HG03378 (cell line): ENCODE data around the gene AFAP1.
"Not testable (repeated sequence)": the region's sequence is repeated elsewhere in the genome, so short reads cannot be mapped to it uniquely, and the experiment has no call there.

Source experiments
- ATAC-seq: cut with Tn5 transposase; IDR thresholded peaks from one replicate; pipeline ENCODE4 v1.9.1; 2021; ENCODE audit warnings: mild to moderate bottlenecking, moderate library complexity; ENCODE audit not compliant: unreplicated experiment

Gene AFAP1

DNA sequence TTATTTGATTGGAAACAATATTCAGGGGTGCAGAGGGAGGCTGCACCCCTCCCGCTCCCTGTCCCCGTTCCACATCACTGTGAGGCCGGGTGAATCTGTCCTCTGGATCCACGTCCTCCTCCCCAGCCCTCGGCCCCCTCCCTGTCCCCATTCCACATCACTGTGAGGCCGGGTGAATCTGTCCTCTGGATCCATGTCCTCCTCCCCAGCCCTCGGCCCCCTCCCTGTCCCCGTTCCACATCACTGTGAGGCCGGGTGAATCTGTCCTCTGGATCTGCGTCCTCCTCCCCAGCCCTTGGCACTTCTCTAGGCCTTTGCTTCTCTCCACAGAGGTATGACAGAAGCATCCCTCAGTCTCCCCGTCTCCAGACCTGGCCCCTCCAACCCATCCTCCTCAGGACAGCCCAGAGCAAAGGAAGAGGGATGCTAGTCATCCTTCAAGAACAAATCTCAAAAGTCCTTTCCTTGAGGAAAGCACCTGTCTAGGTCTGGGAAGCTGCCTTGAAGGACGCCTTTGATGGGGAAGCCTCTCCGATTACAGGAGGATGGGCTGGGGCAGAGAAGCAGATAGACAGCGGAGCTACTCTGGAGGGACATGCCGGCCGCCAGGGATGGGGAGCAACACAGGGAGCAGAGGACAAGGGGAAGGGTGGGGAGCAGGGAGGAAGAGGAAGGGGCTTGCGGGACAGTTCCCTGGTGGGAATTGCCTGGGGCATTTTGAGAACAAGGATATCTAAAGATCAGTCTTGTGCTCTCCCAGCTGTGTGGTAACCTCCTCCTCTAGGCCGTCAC is 10.8 kb upstream of the AFAP1 start:
- ATAC-seq = no peak

DNA sequence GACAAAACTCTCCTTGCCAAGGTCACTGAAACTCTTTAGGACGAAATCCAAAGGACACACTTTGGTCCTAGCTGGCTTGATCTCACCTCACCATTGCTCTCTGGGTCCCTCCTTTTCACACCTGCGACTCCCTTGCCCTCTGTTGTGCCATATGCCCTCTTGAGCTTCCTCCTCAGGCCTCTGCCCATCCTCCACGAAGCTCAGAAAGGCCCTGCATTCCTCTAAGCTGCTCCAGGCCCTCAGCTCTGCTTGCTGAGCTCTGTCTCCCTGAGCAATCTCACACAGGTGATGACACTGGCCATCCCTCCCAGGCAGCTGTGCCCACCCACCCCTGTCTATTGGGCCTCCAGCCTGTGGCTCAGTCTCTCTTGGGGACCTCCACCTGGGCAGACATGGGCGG is 10.1 kb upstream of the AFAP1 start:
- no peak for ATAC-seq

DNA sequence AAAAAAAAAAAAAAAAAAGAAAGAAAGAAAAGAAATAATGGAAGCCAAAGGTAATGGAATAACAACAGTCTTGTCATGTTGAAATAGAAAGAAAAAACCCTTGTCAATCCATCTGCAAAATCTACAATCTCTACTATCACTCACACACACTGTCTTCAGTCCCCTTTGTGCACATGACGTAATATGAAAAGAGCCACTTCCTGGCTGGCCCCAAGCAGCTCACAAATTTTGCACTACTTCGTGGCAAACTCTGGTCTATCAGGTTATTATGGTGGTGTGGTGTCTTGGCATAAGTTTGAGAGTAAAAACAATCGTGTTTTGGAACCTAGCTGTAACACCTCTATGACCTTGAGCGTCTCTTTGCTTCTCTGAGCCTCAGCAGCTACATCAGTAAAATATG is 8.3 kb upstream of the AFAP1 start:
- ATAC-seq = no peak

DNA sequence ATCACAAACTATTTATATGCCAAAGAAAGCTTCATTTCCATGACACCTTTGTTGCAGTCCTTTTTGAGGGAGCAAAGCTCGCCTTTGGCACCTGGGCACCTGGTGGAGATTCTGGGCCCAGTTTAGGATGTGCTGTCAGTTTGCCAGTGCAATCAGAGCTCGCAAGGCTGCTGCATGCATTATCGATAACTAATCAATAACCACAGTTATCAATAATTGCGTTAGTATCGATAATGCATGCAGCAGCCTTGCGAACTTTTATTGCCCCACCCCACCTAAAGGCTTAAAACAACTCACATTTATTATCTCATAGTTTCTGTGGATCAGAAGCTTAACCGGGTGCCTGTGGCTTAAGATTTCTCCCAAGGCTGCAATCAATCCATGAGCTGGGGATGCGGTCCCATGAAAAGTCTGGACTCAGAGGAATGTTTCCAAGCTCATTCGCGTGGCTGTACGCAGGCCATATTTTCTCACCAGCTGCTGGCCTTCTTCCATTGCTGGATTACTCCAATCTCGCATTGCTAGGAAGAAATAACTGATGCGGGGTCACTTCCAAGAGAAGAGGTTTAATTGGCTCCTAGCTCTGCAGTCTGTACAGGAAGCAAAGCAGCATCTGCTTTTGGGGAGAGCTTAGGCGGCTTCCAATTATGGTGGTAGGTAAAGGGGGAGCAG is 6.2 kb upstream of the AFAP1 start:
- ATAC-seq = no peak

DNA sequence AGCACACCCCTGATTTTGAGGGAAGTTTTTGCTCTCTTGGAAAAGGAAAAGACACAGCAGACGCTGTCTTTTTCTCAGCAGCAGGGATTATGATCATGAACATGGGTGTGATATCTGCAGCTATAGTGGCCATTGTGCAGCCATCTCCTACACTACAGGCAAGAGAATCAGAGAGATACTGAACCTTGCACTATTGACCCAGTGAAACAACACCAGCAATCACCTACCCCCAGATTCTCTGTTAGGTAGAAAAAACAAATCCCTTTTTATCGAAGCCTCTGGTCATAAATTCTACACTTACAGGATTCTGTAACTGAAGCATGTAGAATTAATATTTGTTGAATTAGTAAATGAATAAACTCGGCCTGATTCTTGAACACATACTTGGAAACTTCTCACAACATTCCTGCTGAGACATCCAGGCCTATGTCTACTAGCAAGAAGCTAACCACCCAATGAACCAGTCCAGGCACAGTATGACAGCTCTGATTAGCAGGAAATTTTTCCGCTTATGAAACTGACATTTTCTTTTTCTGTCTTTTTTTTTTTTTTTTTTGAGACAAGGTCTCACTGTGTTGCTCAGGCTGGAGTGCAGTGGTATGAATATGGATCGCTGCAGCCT is 5.0 kb upstream of the AFAP1 start:
- no peak for ATAC-seq

DNA sequence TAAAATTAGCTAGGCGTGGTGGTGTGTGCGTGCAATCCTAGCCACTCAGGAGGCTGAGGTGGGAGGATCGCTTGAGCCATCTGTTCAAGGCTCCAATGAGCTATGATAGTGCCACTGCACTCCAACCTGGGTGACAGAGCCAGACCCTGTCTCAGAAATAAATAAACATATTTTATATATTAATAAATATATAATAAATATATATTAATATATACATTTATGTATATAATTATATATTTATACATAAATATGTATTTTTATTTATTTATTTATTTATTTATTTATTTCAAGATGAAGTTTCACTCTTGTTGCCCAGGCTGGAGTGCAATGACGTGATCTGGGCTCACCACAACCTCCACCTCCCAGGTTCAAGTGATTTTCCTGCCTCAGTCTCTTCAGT is 4.0 kb upstream of the AFAP1 start:
- ATAC-seq = not testable (repeated sequence)

DNA sequence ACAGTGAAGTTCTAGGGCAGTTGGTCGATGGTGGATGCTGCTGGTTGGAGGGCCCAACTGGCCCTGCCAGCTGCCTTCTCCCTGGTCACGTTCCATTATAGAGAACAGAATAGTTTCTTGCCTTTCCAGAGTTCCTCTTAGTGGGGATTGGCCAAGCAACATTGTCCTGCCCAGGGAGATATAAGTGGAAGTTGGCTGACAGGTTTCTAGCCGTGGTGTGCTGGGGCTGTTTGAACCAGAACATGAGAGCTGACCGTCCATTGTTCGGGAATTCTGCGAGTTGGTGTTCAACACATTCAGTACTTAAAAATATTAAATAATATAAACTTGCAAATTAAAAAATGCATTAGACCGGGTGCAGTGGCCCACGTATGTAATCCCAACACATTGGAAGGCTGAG is 3.5 kb upstream of the AFAP1 start:
- ATAC-seq = no peak

- ATAC-seq = no peak
Measured at GRCh38 chr4:7941965-7942496, 2.4 kb upstream of the AFAP1 start.

- ATAC-seq = no peak
Measured at GRCh38 chr4:7941111-7941964, 1.7 kb upstream of the AFAP1 start.

GRCh38 chr4:7938609-7939376 is 868 bp downstream of the AFAP1 start:
- no peak for ATAC-seq

DNA sequence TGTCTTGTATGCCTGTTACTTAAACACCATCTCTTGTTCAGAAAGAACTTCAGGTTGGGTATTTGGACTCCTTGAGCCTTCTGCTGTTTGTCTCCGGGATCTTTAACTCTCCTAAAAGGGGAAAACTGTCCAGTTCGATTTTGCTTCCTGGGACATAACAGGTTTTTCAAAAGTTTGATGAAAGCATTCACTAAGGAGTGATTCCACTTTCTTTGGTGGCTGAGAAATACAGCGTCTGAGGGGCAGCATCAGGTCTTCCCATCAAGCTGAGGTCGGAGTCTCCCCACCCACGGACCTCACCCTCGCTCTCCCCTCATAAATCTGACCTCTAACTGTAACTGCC is 1.4 kb downstream of the AFAP1 start:
- ATAC-seq = no peak

- ATAC-seq = no peak
Measured at GRCh38 chr4:7937006-7937405, 2.7 kb downstream of the AFAP1 start.

DNA sequence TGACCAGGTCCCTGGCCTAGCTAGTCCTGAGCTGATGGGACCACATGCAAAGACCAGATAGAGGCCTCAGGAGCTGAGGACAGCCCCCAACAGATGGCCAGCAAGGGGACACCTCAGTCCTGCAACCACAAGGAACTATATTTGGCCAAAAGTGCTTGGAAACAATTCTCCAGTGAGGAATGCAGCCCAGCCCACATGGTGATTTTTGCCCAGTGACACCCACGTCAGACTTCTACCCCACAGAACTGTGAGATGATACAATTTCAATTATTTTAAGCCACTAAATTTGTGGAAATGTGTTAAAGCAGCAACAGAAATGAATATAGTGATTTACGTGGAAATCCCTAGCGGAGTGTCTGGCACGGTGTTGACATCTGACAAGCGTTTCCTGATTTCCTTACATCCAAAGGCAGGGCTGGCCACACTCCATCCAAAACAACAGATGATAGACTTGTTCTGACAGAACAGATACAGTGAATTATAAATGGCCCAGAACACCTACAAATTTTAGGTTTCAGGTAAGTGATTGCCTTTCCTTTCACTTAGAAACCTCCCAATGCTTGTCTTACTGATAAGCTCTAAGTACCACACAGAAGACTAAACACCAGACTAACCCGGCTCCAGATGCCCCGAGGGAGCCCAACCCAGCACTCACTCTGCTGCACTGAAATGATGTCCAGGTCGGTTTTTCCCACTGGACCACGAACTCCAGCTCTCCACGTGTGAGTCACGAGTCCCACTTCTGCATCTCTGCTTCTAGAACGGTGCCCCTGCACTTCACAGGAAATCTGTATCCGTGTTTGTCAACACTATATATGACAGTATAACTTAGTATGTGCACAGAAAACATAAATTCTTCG is 5.8 kb downstream of the AFAP1 start:
- ATAC-seq = no peak

DNA sequence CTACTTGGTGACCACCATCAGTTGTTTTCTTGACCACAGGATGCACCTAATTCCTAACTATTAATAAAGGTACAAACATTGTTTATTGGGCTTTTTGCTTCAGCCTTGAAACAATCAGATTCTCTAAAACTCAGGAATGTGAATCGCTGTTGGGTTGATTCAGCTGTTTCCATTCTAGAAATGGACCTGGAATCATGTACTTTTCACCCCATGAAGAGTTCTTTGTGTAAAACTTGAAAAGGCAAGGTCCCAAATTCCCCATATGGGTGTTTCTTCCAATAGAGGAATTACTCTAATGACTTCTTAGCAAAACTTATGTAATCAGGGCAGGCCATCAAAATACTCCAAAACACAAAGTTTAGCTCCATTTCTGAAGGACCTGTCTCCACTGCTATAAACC is 7.4 kb downstream of the AFAP1 start:
- no peak for ATAC-seq

GRCh38 chr4:7929118-7929951 is 10.3 kb downstream of the AFAP1 start:
- no peak for ATAC-seq

DNA sequence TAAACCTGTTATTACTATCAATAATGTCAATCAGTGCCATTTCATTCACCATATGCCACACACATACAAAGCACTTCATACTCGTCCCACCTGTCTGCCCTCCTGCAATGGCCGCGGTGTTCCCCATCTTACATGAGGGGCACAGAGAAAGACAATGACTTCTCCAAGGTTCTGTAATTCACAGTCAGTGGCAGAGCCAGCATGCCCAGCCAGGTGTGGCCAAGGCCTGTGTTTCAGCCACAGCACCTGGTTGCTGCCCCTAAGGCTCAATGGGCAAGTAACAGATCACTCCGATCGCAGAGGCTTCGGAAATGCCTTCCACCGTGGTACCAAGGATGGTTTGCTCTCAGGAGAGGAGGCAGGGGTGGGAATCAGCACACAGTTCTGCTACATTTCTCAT is 10.9 kb downstream of the AFAP1 start:
- no peak for ATAC-seq

GRCh38 chr4:7926822-7927221 is 12.8 kb downstream of the AFAP1 start:
- ATAC-seq = no peak

GRCh38 chr4:7924570-7924969 is 15.1 kb downstream of the AFAP1 start:
- ATAC-seq = no peak

- ATAC-seq = no peak
Measured at GRCh38 chr4:7924163-7924562, 15.5 kb downstream of the AFAP1 start.
